HG02884 (cell line): Measurements from ENCODE around the gene HTR1D.
"Not testable (repeated sequence)": the region's sequence is repeated elsewhere in the genome, so short reads cannot be mapped to it uniquely, and the experiment has no call there.

Source experiments
- ATAC-seq: cut with Tn5 transposase; IDR thresholded peaks from one replicate; pipeline ENCODE4 v1.9.1; 2021; ENCODE audit warnings: mild to moderate bottlenecking, moderate library complexity; ENCODE audit not compliant: unreplicated experiment

Gene HTR1D

GRCh38 chr1:23217421-23218115 is at the start of gene HTR1D:
HTR1D (minus strand) TSS chr1:23217502; CDS start chr1:23194219, 23,283 bp downstream.
- no peak for ATAC-seq

GRCh38 chr1:23263380-23263887 is 46.1 kb upstream of the HTR1D start:
- ATAC-seq, result no peak

GRCh38 chr1:23258082-23258481 is 40.8 kb upstream of the HTR1D start:
- ATAC-seq, result not testable (repeated sequence)

- not testable (repeated sequence) for ATAC-seq
These were observed 40.1 kb upstream of the HTR1D start for GRCh38 chr1:23257371-23257770.

GRCh38 chr1:23254584-23254983 is 37.3 kb upstream of the HTR1D start:
- ATAC-seq, result no peak

GRCh38 chr1:23251812-23252211 is 34.5 kb upstream of the HTR1D start:
- no peak for ATAC-seq

GRCh38 chr1:23249787-23250454 is 32.6 kb upstream of the HTR1D start:
- ATAC-seq, result no peak

GRCh38 chr1:23247276-23247675 is 30.0 kb upstream of the HTR1D start:
- ATAC-seq, result no peak

- ATAC-seq, result no peak
These were observed 29.0 kb upstream of the HTR1D start for GRCh38 chr1:23246274-23246673.

GRCh38 chr1:23244256-23244761 is 27.0 kb upstream of the HTR1D start:
- ATAC-seq, result no peak

- ATAC-seq, result no peak
These were observed 25.1 kb upstream of the HTR1D start for GRCh38 chr1:23242414-23242813.

- ATAC-seq, result no peak
These were observed 22.5 kb upstream of the HTR1D start for GRCh38 chr1:23239638-23240295.

- no peak for ATAC-seq
These were observed 21.3 kb upstream of the HTR1D start for GRCh38 chr1:23238565-23238964.

- no peak for ATAC-seq
These were observed 20.2 kb upstream of the HTR1D start for GRCh38 chr1:23237508-23237907.

- ATAC-seq, result no peak
These were observed 10.5 kb upstream of the HTR1D start for GRCh38 chr1:23227806-23228205.

- ATAC-seq, result no peak
These were observed 7.7 kb upstream of the HTR1D start for GRCh38 chr1:23224739-23225648.

GRCh38 chr1:23223963-23224362 is 6.7 kb upstream of the HTR1D start:
- ATAC-seq, result not testable (repeated sequence)

GRCh38 chr1:23223490-23223951 is 6.2 kb upstream of the HTR1D start:
- ATAC-seq, result not testable (repeated sequence)

GRCh38 chr1:23222742-23223141 is 5.4 kb upstream of the HTR1D start:
- no peak for ATAC-seq

GRCh38 chr1:23222331-23222730 is 5.0 kb upstream of the HTR1D start:
- no peak for ATAC-seq
